HUES6 (cell line): ENCODE measurements around the gene GYPA.
"Not testable (repeated sequence)": the region's sequence is repeated elsewhere in the genome, so short reads cannot be mapped to it uniquely, and the experiment has no call there.

ENCODE experiments used
- H3K27ac ChIP-seq: 2 replicates; pipeline ENCODE4 v1.7.0; 2013; ENCODE audit warnings: low read depth, mild to moderate bottlenecking, low read length, inconsistent platforms
- H3K27me3 ChIP-seq: 2 replicates; pipeline ENCODE4 v1.6.1; 2013; ENCODE audit warnings: low read length; ENCODE audit not compliant: control insufficient read depth, insufficient read depth
- H3K36me3 ChIP-seq: 2 replicates; pipeline ENCODE4 v1.6.1; 2013; ENCODE audit warnings: low read length; ENCODE audit not compliant: control insufficient read depth, insufficient read depth
- H3K4me1 ChIP-seq: 2 replicates; pipeline ENCODE4 v1.6.1; 2013; ENCODE audit warnings: low read length; ENCODE audit not compliant: control insufficient read depth, insufficient read depth
- H3K4me3 ChIP-seq: 2 replicates; pipeline ENCODE4 v1.5.1; 2013; ENCODE audit warnings: low read depth, low read length
- H3K9ac ChIP-seq: one replicate; pipeline ENCODE4 v1.6.1; 2013; ENCODE audit warnings: mild to moderate bottlenecking, low read length
- H3K9me3 ChIP-seq: 2 replicates; pipeline ENCODE4 v1.6.1; 2013; ENCODE audit warnings: low read depth, low read length; ENCODE audit not compliant: control insufficient read depth, insufficient read depth

Gene GYPA

GRCh38 chr4:144169211-144169610 is 28.7 kb upstream of the GYPA start:
- Histone ChIP-seq H3K27ac (no peak overlapping the region), H3K36me3 (no peaks in the 10 kb centered on the region), H3K4me3 (no peak overlapping the region), H3K27me3 (no peaks in the 10 kb centered on the region), H3K9ac (no peak overlapping the region), H3K4me1 (no peaks in the 10 kb centered on the region), H3K9me3 (no peaks in the 10 kb centered on the region)

GRCh38 chr4:144154044-144154443 is 13.5 kb upstream of the GYPA start:
- Histone ChIP-seq H3K9ac (no peak overlapping the region), H3K27me3 (no peaks in the 10 kb centered on the region), H3K9me3 (peaks cover 5% of the 10 kb centered on the region; the same call in 1 of the 2 replicates), H3K27ac (no peak overlapping the region), H3K4me1 (no peaks in the 10 kb centered on the region), H3K36me3 (no peaks in the 10 kb centered on the region), H3K4me3 (no peak overlapping the region)

GRCh38 chr4:144142690-144143326 is 2.3 kb upstream of the GYPA start:
- H3K9ac ChIP-seq, H3K4me1 ChIP-seq, H3K27me3 ChIP-seq, H3K4me3 ChIP-seq, H3K27ac ChIP-seq, H3K36me3 ChIP-seq, H3K9me3 ChIP-seq: not testable (repeated sequence)

- Histone ChIP-seq H3K9me3 (no peaks in the 10 kb centered on the region), H3K4me1 (no peaks in the 10 kb centered on the region), H3K4me3 (no peak overlapping the region), H3K36me3 (no peaks in the 10 kb centered on the region), H3K27me3 (no peaks in the 10 kb centered on the region), H3K27ac (no peak overlapping the region), H3K9ac (no peak overlapping the region)
Measured at GRCh38 chr4:144141493-144141892, 975 bp upstream of the GYPA start.

- H3K4me1 ChIP-seq, H3K27me3 ChIP-seq, H3K9ac ChIP-seq, H3K27ac ChIP-seq, H3K9me3 ChIP-seq, H3K4me3 ChIP-seq, H3K36me3 ChIP-seq: not testable (repeated sequence)
Measured at GRCh38 chr4:144139991-144140390, 527 bp downstream of the GYPA start.

GRCh38 chr4:144139547-144139946 is 971 bp downstream of the GYPA start:
- H3K9ac ChIP-seq, H3K36me3 ChIP-seq, H3K27ac ChIP-seq, H3K27me3 ChIP-seq, H3K4me3 ChIP-seq, H3K9me3 ChIP-seq, H3K4me1 ChIP-seq: not testable (repeated sequence)

GRCh38 chr4:144138239-144138638 is 2.3 kb downstream of the GYPA start:
- H3K27me3 ChIP-seq, H3K27ac ChIP-seq, H3K36me3 ChIP-seq, H3K4me3 ChIP-seq, H3K9ac ChIP-seq, H3K4me1 ChIP-seq, H3K9me3 ChIP-seq: not testable (repeated sequence)

GRCh38 chr4:144137137-144137931 is 3.2 kb downstream of the GYPA start:
- not testable (repeated sequence) for H3K27ac ChIP-seq, H3K4me1 ChIP-seq, H3K4me3 ChIP-seq, H3K36me3 ChIP-seq, H3K9me3 ChIP-seq, H3K27me3 ChIP-seq, H3K9ac ChIP-seq

- H3K27me3 ChIP-seq, H3K9ac ChIP-seq, H3K36me3 ChIP-seq, H3K4me3 ChIP-seq, H3K4me1 ChIP-seq, H3K9me3 ChIP-seq, H3K27ac ChIP-seq: not testable (repeated sequence)
Measured at GRCh38 chr4:144136189-144136588, 4.3 kb downstream of the GYPA start.

GRCh38 chr4:144130167-144130566 is 10.4 kb downstream of the GYPA start:
- not testable (repeated sequence) for H3K27me3 ChIP-seq, H3K4me1 ChIP-seq, H3K9me3 ChIP-seq, H3K4me3 ChIP-seq, H3K27ac ChIP-seq, H3K36me3 ChIP-seq, H3K9ac ChIP-seq

- H3K4me3 ChIP-seq, H3K4me1 ChIP-seq, H3K27ac ChIP-seq, H3K9me3 ChIP-seq, H3K9ac ChIP-seq, H3K36me3 ChIP-seq, H3K27me3 ChIP-seq: not testable (repeated sequence)
Measured at GRCh38 chr4:144129336-144129875, 11.1 kb downstream of the GYPA start.
